ENCODE measurements around the gene DNMT3L. TPM values are rescaled to one million over a fixed set of nuclear protein-coding genes. Genes with fewer than 3 reads are reported as not detected.

DNMT3L gene
- total RNA-seq, 4 donors from 2014 or later: not detected

- no peaks in the 10 kb centered on the region for H3K9me3 ChIP-seq
- no peaks in the 10 kb centered on the region for H3K36me3 ChIP-seq
- H3K4me1 ChIP-seq: peaks cover 8% of the 10 kb centered on the region
- H3K27ac ChIP-seq: no peak overlapping the region
- no peak for DNase-seq (ENCODE audit: low spot score in 2 of 2)
- H3K27me3 ChIP-seq: peaks cover 28% of the 10 kb centered on the region
- TF ChIP-seq CTCF (IDR thresholded peaks at IDR 0.05) (no peak), POLR2A (IDR thresholded peaks at IDR 0.05) (no peak), EP300 (IDR thresholded peaks at IDR 0.05) (no peak), POLR2AphosphoS5 (IDR thresholded peaks at IDR 0.05) (no peak)
- H3K4me3 ChIP-seq: no peak overlapping the region
- WGBS: 86% methylated on average over 3 of the region's 9 CpGs
Measured at GRCh38 chr21:44282370-44282769, 20.7 kb upstream of the DNMT3L start.

DNA sequence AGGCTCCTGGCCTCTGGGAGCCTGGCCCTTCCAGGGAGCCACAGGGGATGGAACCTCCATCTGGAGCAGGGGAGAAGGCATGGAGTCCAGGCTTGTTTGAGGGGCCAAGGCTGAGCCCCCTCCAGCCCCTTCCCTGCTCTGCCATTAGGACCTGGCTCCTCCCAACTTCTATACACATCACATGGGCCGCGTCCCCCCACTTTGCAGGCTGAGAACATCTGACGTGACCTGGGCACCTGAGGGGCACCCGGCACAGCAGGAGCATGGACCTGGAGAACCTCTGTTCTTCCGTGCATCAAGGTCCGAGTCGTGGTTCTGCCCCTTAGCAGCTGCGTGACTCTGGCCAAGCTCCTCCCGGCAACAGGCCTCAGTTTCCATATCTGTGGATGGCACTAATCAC is 20.1 kb upstream of the DNMT3L start:
- Histone ChIP-seq H3K27ac (no peak overlapping the region), H3K4me1 (peaks cover 8% of the 10 kb centered on the region), H3K4me3 (no peak overlapping the region), H3K27me3 (peaks cover 23% of the 10 kb centered on the region), H3K9me3 (no peaks in the 10 kb centered on the region), H3K36me3 (no peaks in the 10 kb centered on the region)
- no peak for DNase-seq (ENCODE audit: low spot score in 2 of 2)
- TF ChIP-seq EP300 (IDR thresholded peaks at IDR 0.05): no peak
- TF ChIP-seq POLR2A (IDR thresholded peaks at IDR 0.05): no peak
- no peak for TF ChIP-seq POLR2AphosphoS5 (IDR thresholded peaks at IDR 0.05)
- no peak for TF ChIP-seq CTCF (IDR thresholded peaks at IDR 0.05)
- WGBS: no CpG with 5 or more reads among the region's 9 CpGs

DNA sequence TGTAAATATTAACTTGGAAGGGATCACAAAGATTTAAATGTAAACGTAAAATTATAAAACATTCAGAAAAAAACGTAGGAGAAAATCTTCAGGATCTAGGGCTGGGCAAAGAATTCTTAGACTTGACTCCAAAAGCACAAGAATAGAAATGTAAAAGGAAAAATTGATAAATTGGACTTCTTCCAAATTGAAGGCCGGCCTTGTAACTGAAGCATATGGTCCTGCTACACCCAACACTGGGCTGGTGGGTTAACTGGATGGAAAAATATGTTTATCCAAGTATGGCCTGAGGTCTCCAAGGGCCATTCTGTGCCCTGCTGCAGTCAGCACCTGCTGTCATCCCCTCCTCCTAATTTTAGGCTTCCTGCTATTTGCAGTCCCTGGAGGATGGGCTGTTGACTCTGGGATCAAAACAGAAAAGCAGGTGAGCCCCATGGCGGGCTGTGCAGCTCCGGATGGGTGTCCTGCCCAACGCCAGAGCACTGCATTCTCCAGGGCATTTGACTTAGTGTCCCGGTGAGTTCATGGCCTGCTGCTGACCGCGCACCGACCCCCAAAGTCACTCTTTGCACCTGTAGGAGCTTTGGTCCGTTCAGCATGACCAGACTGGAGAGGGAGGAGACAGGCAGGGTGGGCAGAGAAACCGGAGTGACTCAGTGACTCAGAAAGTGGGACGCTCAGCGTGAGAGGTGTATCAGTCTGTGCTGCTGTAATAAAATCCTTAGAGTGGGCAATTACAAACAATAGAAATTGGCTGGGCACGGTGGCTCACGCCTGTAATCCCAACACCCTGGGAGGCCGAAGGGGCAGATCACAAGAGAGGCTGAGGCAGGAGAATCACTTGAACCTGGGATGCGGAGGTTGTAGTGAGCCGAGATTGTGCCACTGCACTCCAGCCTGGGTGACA is 17.9 kb upstream of the DNMT3L start:
- Histone ChIP-seq H3K4me3 (no peak overlapping the region), H3K27me3 (peaks cover under 1% of the 10 kb centered on the region), H3K4me1 (no peaks in the 10 kb centered on the region), H3K9me3 (no peaks in the 10 kb centered on the region), H3K27ac (no peak overlapping the region), H3K36me3 (no peaks in the 10 kb centered on the region)
- WGBS: 86% methylated on average over 19 of the region's 19 CpGs
- no peak for DNase-seq (ENCODE audit: low spot score in 2 of 2)
- TF ChIP-seq POLR2A (IDR thresholded peaks at IDR 0.05): no peak

DNA sequence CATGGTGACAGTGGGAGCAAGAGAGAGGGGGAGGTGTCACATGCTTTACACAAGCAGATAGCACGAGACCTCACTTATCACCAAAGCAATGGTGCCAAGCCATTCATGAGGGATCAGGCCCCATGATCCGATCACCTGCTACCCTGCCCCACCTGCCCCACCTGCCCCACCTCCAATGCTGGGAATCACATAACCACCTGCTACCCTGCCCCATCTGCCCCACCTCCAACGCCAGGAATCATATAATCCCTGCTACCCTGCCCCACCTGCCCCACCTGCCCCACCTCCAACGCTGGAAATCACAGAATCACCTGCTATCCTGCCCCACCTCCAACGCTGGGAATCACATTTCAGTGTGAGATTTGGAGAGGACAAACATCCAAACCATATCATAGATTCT is 13.3 kb upstream of the DNMT3L start:
- Histone ChIP-seq H3K27me3 (peaks cover 3% of the 10 kb centered on the region), H3K36me3 (no peaks in the 10 kb centered on the region), H3K4me3 (no peak overlapping the region), H3K9me3 (no peaks in the 10 kb centered on the region), H3K27ac (no peak overlapping the region), H3K4me1 (no peaks in the 10 kb centered on the region)
- DNase-seq (ENCODE audit: low spot score in 2 of 2): no peak
- no peak for TF ChIP-seq POLR2A (IDR thresholded peaks at IDR 0.05)
- TF ChIP-seq POLR2AphosphoS5 (IDR thresholded peaks at IDR 0.05): no peak
- no peak for TF ChIP-seq CTCF (IDR thresholded peaks at IDR 0.05)
- TF ChIP-seq EP300 (IDR thresholded peaks at IDR 0.05): no peak
- 78% methylated on average over 5 of the region's 5 CpGs for WGBS

DNA sequence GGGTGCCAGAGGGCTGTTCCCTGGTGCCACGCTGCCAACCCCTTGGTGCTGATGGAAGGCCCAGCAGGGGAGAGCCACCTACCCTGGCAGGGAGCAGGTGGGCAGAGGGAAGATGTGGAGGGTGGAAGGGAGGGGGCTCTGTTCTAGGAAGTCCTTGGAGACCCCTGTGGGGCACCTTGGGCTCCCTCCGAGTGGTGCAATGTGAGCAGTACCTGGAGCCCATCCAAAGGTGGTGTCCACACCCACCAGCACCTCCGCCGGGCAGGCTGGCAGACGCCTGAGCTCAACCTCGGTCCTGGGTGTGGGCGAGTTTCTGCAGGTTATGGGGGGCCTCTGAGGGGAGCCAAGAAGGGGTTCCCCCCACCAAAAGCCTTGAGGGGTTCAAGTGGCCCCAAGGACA is 11.3 kb upstream of the DNMT3L start:
- Histone ChIP-seq H3K27ac (no peak overlapping the region), H3K9me3 (no peaks in the 10 kb centered on the region), H3K4me3 (no peak overlapping the region), H3K27me3 (peaks cover 3% of the 10 kb centered on the region), H3K36me3 (no peaks in the 10 kb centered on the region), H3K4me1 (no peaks in the 10 kb centered on the region)
- DNase-seq (ENCODE audit: low spot score in 2 of 2): no peak
- no peak for TF ChIP-seq EP300 (IDR thresholded peaks at IDR 0.05)
- no peak for TF ChIP-seq POLR2A (IDR thresholded peaks at IDR 0.05)
- TF ChIP-seq CTCF (IDR thresholded peaks at IDR 0.05): no peak
- TF ChIP-seq POLR2AphosphoS5 (IDR thresholded peaks at IDR 0.05): no peak
- WGBS: 44% methylated on average over 5 of the region's 7 CpGs
